ENCODE data around the gene CFAP61. TPM values are rescaled to one million over a fixed set of nuclear protein-coding genes. Genes with fewer than 3 reads are reported as not detected.

The CFAP61 gene
- total and polyA plus RNA-seq, 9 of the 15 experiments (the other 6 are each of a cell fraction or from before 2014, with no cell fraction given): 0.11 TPM; not detected in 8

DNA sequence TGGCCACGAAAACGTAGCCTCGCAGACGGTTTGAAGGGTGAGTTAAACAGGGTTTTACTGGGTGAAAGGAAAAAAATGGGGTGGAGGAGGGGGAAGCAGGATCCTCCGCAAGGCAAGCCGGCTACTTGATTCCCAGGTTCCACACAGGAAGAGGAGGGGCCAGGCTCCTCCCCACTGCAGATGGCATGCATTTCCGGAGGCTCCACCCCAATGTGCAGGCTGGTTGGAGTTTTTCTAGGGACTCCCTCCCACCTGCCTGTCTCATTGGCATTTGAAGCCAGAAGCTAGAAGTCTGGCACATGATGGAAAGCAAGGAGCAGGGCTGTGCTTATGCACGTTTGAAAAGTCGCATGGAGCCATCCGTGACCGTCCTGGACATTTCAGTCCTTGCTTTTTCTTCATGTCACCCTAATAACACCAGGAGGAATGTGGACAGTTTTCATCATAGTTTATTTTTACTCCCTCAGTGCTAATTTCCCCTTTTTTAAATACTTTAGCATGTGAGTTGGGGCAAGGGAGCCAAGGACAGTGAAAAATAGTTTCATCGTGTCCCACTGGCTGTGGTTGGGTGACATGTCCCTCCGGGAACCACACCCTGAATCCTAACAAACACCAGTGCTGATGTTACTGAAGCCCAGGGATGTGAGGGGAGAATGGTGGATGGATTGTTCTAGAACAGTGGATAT, 215.5 kb downstream of the CFAP61 start:
- Histone ChIP-seq H3K4me2 (ENCODE audit: insufficient read depth, low read length) (peak overlapping the region; percentile 46; the same call in 1 of the 2 replicates), H3K79me2 (ENCODE audit: control insufficient read depth, insufficient read depth, low read length) (no peaks in the 10 kb centered on the region), H3K36me3 (ENCODE audit: control insufficient read depth, insufficient read depth, low read length) (no peaks in the 10 kb centered on the region), H3K27ac (ENCODE audit: extremely low read depth, low read depth, low read length) (no peak overlapping the region), H3K4me1 (replicated peaks in 1 of 2; ENCODE audit: control insufficient read depth in 2 of 2, insufficient read depth in 2 of 2, low read length in 2 of 2) (no peaks in the 10 kb centered on the region), H3K27me3 (ENCODE audit: control insufficient read depth in 2 of 2, insufficient read depth in 2 of 2, low read length in 2 of 2) (peaks cover 0 to 6% of the 10 kb centered on the region in 2 experiments; a peak in 1 of 5 replicates), H4K20me1 (replicated peaks; ENCODE audit: control insufficient read depth, insufficient read depth, low read length) (no peaks in the 10 kb centered on the region), H3K4me3 (no peak overlapping the region; the same call in 1 of the 2 replicates), H3K9me3 (replicated peaks; ENCODE audit: control insufficient read depth, insufficient read depth, low read depth, low read length) (no peaks in the 10 kb centered on the region), H3K9me1 (ENCODE audit: control insufficient read depth, insufficient read depth, low read length) (no peaks in the 10 kb centered on the region), H2AFZ (ENCODE audit: low read depth, low read length) (no peak overlapping the region), H3K9ac (ENCODE audit: insufficient read depth in 1 of 2, low read depth in 2 of 2, low read length in 2 of 2) (no peak overlapping the region)
- ATAC-seq (no peak), FAIRE-seq (no peak), DNase-seq (ENCODE audit: extremely low read depth in 1 of 4, low spot score in 3 of 4) (no peak)
- ChIA-PET POLR2A (interaction anchor here (0.7 kb wide), 1 partner anchor 225 kb away, joined by 4 read pairs; no protein-coding TSS in a partner anchor), CTCF (ENCODE audit: low intra/inter-chr PET ratio) (no interaction called here)
- BruUV-seq (replicated peaks): no TSS peak
- TF ChIP-seq ZNF263 (CRISPR knock-in tag; IDR thresholded peaks at IDR 0.05; ENCODE audit: borderline replicate concordance) (no peak), ZNF696 (CRISPR knock-in tag; conservative IDR thresholded peaks at IDR 0.05) (no peak), GABPA (tag; conservative IDR thresholded peaks at IDR 0.05; ENCODE audit: low read depth) (peak; percentile 55), FOS (IDR thresholded peaks at IDR 0.05; ENCODE audit: extremely low read depth, insufficient read length) (no peak), NFE2L1 (tag; IDR thresholded peaks at IDR 0.05; ENCODE audit: borderline replicate concordance, low read depth) (no peak)
- TF ChIP-seq, protein P1, sequence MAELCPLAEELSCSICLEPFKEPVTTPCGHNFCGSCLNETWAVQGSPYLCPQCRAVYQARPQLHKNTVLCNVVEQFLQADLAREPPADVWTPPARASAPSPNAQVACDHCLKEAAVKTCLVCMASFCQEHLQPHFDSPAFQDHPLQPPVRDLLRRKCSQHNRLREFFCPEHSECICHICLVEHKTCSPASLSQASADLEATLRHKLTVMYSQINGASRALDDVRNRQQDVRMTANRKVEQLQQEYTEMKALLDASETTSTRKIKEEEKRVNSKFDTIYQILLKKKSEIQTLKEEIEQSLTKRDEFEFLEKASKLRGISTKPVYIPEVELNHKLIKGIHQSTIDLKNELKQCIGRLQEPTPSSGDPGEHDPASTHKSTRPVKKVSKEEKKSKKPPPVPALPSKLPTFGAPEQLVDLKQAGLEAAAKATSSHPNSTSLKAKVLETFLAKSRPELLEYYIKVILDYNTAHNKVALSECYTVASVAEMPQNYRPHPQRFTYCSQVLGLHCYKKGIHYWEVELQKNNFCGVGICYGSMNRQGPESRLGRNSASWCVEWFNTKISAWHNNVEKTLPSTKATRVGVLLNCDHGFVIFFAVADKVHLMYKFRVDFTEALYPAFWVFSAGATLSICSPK (IDR thresholded peaks at IDR 0.05; ENCODE audit: borderline replicate concordance): no peak
- 2% methylated on average over 12 of the region's 13 CpGs for WGBS (ENCODE audit: insufficient coverage, low coverage, missing lambda C conversion rate)
- intact Hi-C loops (cut with micrococcal nuclease): no loop called here
- in situ Hi-C loops (cut with MboI): no loop called here
